GM12872 (cell line): Measurements from ENCODE around the gene RIOK2.

Experiments
- TF ChIP-seq, protein P1 (sequence below): IDR thresholded peaks from 3 replicates; pipeline ENCODE4 v1.5.1; 2011; ENCODE audit warnings: low read depth, mild to moderate bottlenecking, low read length, moderate library complexity; ENCODE audit not compliant: insufficient read depth

Gene RIOK2

GRCh38 chr5:97183930-97184213, 825 bp upstream of the RIOK2 start:
- TF ChIP-seq, protein P1, sequence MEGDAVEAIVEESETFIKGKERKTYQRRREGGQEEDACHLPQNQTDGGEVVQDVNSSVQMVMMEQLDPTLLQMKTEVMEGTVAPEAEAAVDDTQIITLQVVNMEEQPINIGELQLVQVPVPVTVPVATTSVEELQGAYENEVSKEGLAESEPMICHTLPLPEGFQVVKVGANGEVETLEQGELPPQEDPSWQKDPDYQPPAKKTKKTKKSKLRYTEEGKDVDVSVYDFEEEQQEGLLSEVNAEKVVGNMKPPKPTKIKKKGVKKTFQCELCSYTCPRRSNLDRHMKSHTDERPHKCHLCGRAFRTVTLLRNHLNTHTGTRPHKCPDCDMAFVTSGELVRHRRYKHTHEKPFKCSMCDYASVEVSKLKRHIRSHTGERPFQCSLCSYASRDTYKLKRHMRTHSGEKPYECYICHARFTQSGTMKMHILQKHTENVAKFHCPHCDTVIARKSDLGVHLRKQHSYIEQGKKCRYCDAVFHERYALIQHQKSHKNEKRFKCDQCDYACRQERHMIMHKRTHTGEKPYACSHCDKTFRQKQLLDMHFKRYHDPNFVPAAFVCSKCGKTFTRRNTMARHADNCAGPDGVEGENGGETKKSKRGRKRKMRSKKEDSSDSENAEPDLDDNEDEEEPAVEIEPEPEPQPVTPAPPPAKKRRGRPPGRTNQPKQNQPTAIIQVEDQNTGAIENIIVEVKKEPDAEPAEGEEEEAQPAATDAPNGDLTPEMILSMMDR = no peak

- TF ChIP-seq, protein P1 = no peak
Observed at GRCh38 chr5:97182571-97183099, 412 bp downstream of the RIOK2 start.

- TF ChIP-seq, protein P1 = no peak
Observed at GRCh38 chr5:97181856-97182545, 1.0 kb downstream of the RIOK2 start.

- TF ChIP-seq, protein P1 = no peak
Observed at GRCh38 chr5:97172227-97172626, 10.8 kb downstream of the RIOK2 start.

DNA sequence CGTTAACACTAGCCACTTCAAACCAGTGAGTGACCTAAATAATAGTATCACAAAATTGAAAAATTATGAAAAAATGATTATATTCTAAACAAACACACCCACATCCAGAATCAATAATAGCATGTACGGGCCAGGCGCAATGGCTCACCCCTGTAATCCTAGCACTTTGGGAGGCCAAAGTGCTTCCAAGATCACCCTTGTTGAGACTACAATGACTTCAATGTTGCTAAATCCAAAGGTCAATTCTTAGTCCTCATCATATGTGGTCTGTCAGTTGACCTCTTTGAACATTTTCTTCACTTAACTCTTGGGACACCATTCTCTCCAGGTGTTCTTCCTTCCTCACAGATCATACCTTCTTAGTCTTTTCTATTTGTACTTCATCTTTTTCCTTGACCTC, 11.3 kb downstream of the RIOK2 start:
- TF ChIP-seq, protein P1 = no peak

DNA sequence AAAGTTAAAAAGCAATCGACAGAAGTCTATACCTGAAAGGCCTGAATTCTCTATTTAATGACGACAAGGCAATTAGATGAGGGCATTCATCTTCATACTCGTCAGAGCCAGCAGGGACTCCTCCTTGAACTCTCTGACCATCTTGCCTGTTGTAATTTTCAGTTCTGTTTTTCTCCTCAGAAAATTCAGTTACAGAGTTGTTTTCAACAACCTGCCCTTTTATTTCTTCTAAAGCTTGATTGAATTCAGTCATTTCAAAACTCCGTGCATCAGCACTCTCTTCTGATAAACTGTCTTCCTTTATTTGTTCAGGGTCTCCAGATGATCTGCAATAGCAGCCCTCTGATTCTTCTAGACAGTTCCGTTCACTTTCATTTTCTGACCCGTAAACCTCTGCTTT, 15.6 kb downstream of the RIOK2 start:
- TF ChIP-seq, protein P1 = no peak

- TF ChIP-seq, protein P1 = no peak
Observed at GRCh38 chr5:97165726-97166125, 17.3 kb downstream of the RIOK2 start.
